ENCODE results near the gene MIR17HG. TPM values are rescaled to one million over a fixed set of nuclear protein-coding genes. Genes with fewer than 3 reads are reported as not detected.
"Not testable (repeated sequence)": the region's sequence is repeated elsewhere in the genome, so short reads cannot be mapped to it uniquely, and the experiment has no call there.

The MIR17HG gene
- polyA plus RNA-seq, 3 donors, result 0.05 to 1.3 (median 0.30) TPM

GRCh38 chr13:91319996-91320395 lies 27.5 kb upstream of the MIR17HG start:
- Histone ChIP-seq H3K4me2 (replicated peaks; ENCODE audit: extremely low read depth, low read length, poor library complexity, severe bottlenecking) (no peak overlapping the region), H3K27ac (ENCODE audit: low read depth in 1 of 2, low read length in 2 of 2) (no peak overlapping the region), H3K4me3 (replicated peaks in 1 of 3; ENCODE audit: low read depth in 2 of 3, low read length in 3 of 3) (no peak overlapping the region), H3K36me3 (replicated peaks in 1 of 2; ENCODE audit: control insufficient read depth in 1 of 2, insufficient read depth in 2 of 2, low read length in 2 of 2) (no peaks in the 10 kb centered on the region), H2AFZ (ENCODE audit: insufficient read depth, low read depth, low read length, poor library complexity, severe bottlenecking) (no peak overlapping the region), H3K4me1 (ENCODE audit: control insufficient read depth in 1 of 2, insufficient read depth in 2 of 2, low read length in 2 of 2) (no peaks in the 10 kb centered on the region), H3K79me2 (ENCODE audit: insufficient read depth, low read length) (no peaks in the 10 kb centered on the region), H3K9me3 (replicated peaks in 1 of 2; ENCODE audit: control insufficient read depth in 1 of 2, insufficient read depth in 1 of 2, low read length in 2 of 2) (no peaks in the 10 kb centered on the region), H4K20me1 (ENCODE audit: insufficient read depth, low read length) (no peaks in the 10 kb centered on the region), H3K27me3 (ENCODE audit: control insufficient read depth in 2 of 2, insufficient read depth in 2 of 2, low read length in 2 of 2) (no peaks in the 10 kb centered on the region), H3K9ac (ENCODE audit: insufficient read depth, low read length, poor library complexity, severe bottlenecking) (no peak overlapping the region)
- peaks cover 0 to 5% (median 4%) of the 10 kb centered on the region in 7 donors for H3K9me3 Mint-ChIP-seq
- H3K4me3 Mint-ChIP-seq, result no peak overlapping the region
- TF ChIP-seq CTCF (IDR thresholded peaks at IDR 0.05), result no peak
- H3K27me3 Mint-ChIP-seq (ENCODE audit: low read depth in 3 of 3), result peaks cover 0 to 7% (median 2%) of the 10 kb centered on the region in 3 donors
- H3K4me1 Mint-ChIP-seq, result no peaks in the 10 kb centered on the region
- peak overlapping the region in 1 of 7 donors; percentile 41 for H3K27ac Mint-ChIP-seq
- H3K36me3 Mint-ChIP-seq, result no peaks in the 10 kb centered on the region
- intact Hi-C loops (cut with micrococcal nuclease), result no loop called here
- 100% methylated on average over 5 of the region's 8 CpGs for WGBS (ENCODE audit: insufficient coverage)
- DNase-seq, result no peak

GRCh38 chr13:91320990-91321389 lies 26.5 kb upstream of the MIR17HG start:
- H3K27me3 Mint-ChIP-seq (ENCODE audit: low read depth in 3 of 3); H3K4me1 Mint-ChIP-seq; intact Hi-C loops (cut with micrococcal nuclease); H3K4me3 Mint-ChIP-seq; H3K9me3 Mint-ChIP-seq; H3K36me3 Mint-ChIP-seq; H4K20me1 ChIP-seq (ENCODE audit: insufficient read depth, low read length); H3K36me3 ChIP-seq (replicated peaks in 1 of 2; ENCODE audit: control insufficient read depth in 1 of 2, insufficient read depth in 2 of 2, low read length in 2 of 2); DNase-seq; H3K27ac ChIP-seq (ENCODE audit: low read depth in 1 of 2, low read length in 2 of 2); H3K4me1 ChIP-seq (ENCODE audit: control insufficient read depth in 1 of 2, insufficient read depth in 2 of 2, low read length in 2 of 2); H3K4me3 ChIP-seq (replicated peaks in 1 of 3; ENCODE audit: low read depth in 2 of 3, low read length in 3 of 3); H2AFZ ChIP-seq (ENCODE audit: insufficient read depth, low read depth, low read length, poor library complexity, severe bottlenecking); H3K9ac ChIP-seq (ENCODE audit: insufficient read depth, low read length, poor library complexity, severe bottlenecking); H3K9me3 ChIP-seq (replicated peaks in 1 of 2; ENCODE audit: control insufficient read depth in 1 of 2, insufficient read depth in 1 of 2, low read length in 2 of 2); H3K27me3 ChIP-seq (ENCODE audit: control insufficient read depth in 2 of 2, insufficient read depth in 2 of 2, low read length in 2 of 2); H3K4me2 ChIP-seq (replicated peaks; ENCODE audit: extremely low read depth, low read length, poor library complexity, severe bottlenecking); H3K79me2 ChIP-seq (ENCODE audit: insufficient read depth, low read length): not testable (repeated sequence)
- WGBS (ENCODE audit: insufficient coverage), result 83% methylated on average over 1 of the region's 1 CpG
- H3K27ac Mint-ChIP-seq, result peak overlapping the region in 1 of 7 donors; percentile 30

Measured in CD14-positive monocyte (primary cell).